Measurements from ENCODE around the gene SH3GLB2. TPM values are rescaled to one million over a fixed set of nuclear protein-coding genes. Genes with fewer than 3 reads are reported as not detected.

Gene SH3GLB2
- total and polyA plus RNA-seq, 10 of the 15 experiments (the other 5 are each of a cell fraction or from before 2014, with no cell fraction given) = 0.21 to 61.3 (median 30.8) TPM

- Histone ChIP-seq H3K4me2 (ENCODE audit: control insufficient read depth, insufficient read depth) (no peak overlapping the region), H3K4me3 (no peak overlapping the region), H3K27ac (ENCODE audit: control insufficient read depth, insufficient read depth) (no peak overlapping the region), H3K4me1 (ENCODE audit: control insufficient read depth, insufficient read depth, low read length) (no peaks in the 10 kb centered on the region), H3K36me3 (ENCODE audit: control insufficient read depth in 2 of 2, insufficient read depth in 2 of 2, low read length in 1 of 2) (peaks cover 0 to 3% of the 10 kb centered on the region in 2 experiments; a peak in 3 of 4 replicates), H3K79me2 (ENCODE audit: control insufficient read depth, insufficient read depth, low read length) (no peaks in the 10 kb centered on the region), H3K9me3 (replicated peaks; ENCODE audit: control insufficient read depth, insufficient read depth, low read length) (no peaks in the 10 kb centered on the region), H2AFZ (ENCODE audit: control insufficient read depth, low read depth, low read length) (no peak overlapping the region), H3K27me3 (replicated peaks in 1 of 2; ENCODE audit: control insufficient read depth in 2 of 2, insufficient read depth in 2 of 2, low read length in 1 of 2) (no peaks in the 10 kb centered on the region), H3K9ac (ENCODE audit: control insufficient read depth, insufficient read depth, low read length) (no peak overlapping the region), H4K20me1 (ENCODE audit: control insufficient read depth, insufficient read depth) (no peaks in the 10 kb centered on the region)
- CTCF ChIA-PET = interaction anchor here (1.1 kb wide), 1 partner anchor 9 kb away, joined by 3 read pairs; no protein-coding TSS in a partner anchor
- SMC1A ChIA-PET (ENCODE audit: uncharacterized antibody, unreplicated experiment) = no interaction called here
- POLR2A ChIA-PET = interaction anchor here (0.6 kb wide), 1 partner anchor 12 kb away, joined by 3 read pairs; no protein-coding TSS in a partner anchor
- TF ChIP-seq CBFB (IDR thresholded peaks at IDR 0.05; ENCODE audit: low read depth) (no peak), BMI1 (IDR thresholded peaks at IDR 0.05; ENCODE audit: borderline replicate concordance) (no peak), RAD51 (IDR thresholded peaks at IDR 0.05) (no peak), ZNF384 (IDR thresholded peaks at IDR 0.05; ENCODE audit: borderline replicate concordance, low read depth, low read length) (no peak), CREM (IDR thresholded peaks at IDR 0.05; ENCODE audit: low read depth) (no peak), TCF12 (IDR thresholded peaks at IDR 0.05; ENCODE audit: low read depth, low read length) (no peak), POLR2AphosphoS5 (IDR thresholded peaks at IDR 0.05; ENCODE audit: low read length) (no peak), SIX5 (IDR thresholded peaks at IDR 0.05; ENCODE audit: low read depth, low read length, severe bottlenecking) (no peak), CREB1 (IDR thresholded peaks at IDR 0.05; ENCODE audit: low read depth) (no peak), EP300 (IDR thresholded peaks at IDR 0.05; ENCODE audit: borderline replicate concordance in 1 of 2, control insufficient read depth in 1 of 2, low read depth in 2 of 2, low read length in 2 of 2) (no peak), RUNX3 (IDR thresholded peaks at IDR 0.05; ENCODE audit: low read length) (no peak), FOXM1 (IDR thresholded peaks at IDR 0.05; ENCODE audit: low read depth, low read length) (no peak), CEBPZ (IDR thresholded peaks at IDR 0.05; ENCODE audit: low read depth, low read length) (no peak), MTA3 (IDR thresholded peaks at IDR 0.05; ENCODE audit: borderline replicate concordance, low read length) (no peak)
- intact Hi-C loops (cut with micrococcal nuclease; ENCODE audit: unreplicated experiment) (no loop called here), in situ Hi-C loops (cut with MboI) (no loop called here)
- 93% methylated on average over 10 of the region's 11 CpGs for WGBS (ENCODE audit: insufficient coverage, insufficient replicate concordance, low lambda C conversion rate, missing lambda C conversion rate)
- DNase-seq (ENCODE audit: low read depth, low spot score) = no peak
- no peak for FAIRE-seq
- no peak for ATAC-seq
- RAD21 ChIA-PET (ENCODE audit: unreplicated experiment) = no interaction called here
- no TSS peak for BruUV-seq (replicated peaks)
Measured at GRCh38 chr9:129014124-129014523, 14.0 kb downstream of the SH3GLB2 start.
